HepG2 (cell line): ENCODE measurements around the gene TMEM258. TPM values are rescaled to one million over a fixed set of nuclear protein-coding genes. Genes with fewer than 3 reads are reported as not detected.
A peak's percentile ranks its signal among the peaks of the same experiment; 100 is the strongest.

Experiments used
- ARID2 ChIP-seq: sonication (generic); formaldehyde crosslinking; IDR thresholded peaks from 2 replicates; pipeline ENCODE4 v1.8.1; 2022; ENCODE audit warnings: mild to moderate bottlenecking, missing genetic modification reagents, borderline replicate concordance
- ARNTL ChIP-seq: sonication (generic); formaldehyde crosslinking; IDR thresholded peaks from 2 replicates; pipeline ENCODE4 v1.4.0; 2020; ENCODE audit warnings: mild to moderate bottlenecking, missing genetic modification reagents
- CBX1 ChIP-seq: IDR thresholded peaks from one replicate; pipeline ENCODE4 v1.6.1; 2016; ENCODE audit warnings: antibody characterized with exemption, low read depth
- ETS1 ChIP-seq: sonication (generic); formaldehyde crosslinking; IDR thresholded peaks from 2 replicates; pipeline ENCODE4 v1.4.0; 2020; ENCODE audit warnings: missing genetic modification reagents
- GTF3A ChIP-seq: sonication (generic); formaldehyde crosslinking; conservative IDR thresholded peaks from 2 replicates; pipeline ENCODE4 v1.4.0; 2020; ENCODE audit warnings: mild to moderate bottlenecking, missing genetic modification reagents
- HHEX ChIP-seq: IDR thresholded peaks from 2 replicates; pipeline ENCODE4 v1.6.1; 2016; ENCODE audit warnings: control low read depth
- HOXD1 ChIP-seq: sonication (generic); formaldehyde crosslinking; IDR thresholded peaks from 2 replicates; pipeline ENCODE4 v1.5.0; 2020; ENCODE audit warnings: missing genetic modification reagents
- ISL2 ChIP-seq: sonication (generic); formaldehyde crosslinking; IDR thresholded peaks from 2 replicates; pipeline ENCODE4 v1.5.0; 2020; ENCODE audit warnings: missing genetic modification reagents
- KLF12 ChIP-seq: sonication (generic); formaldehyde crosslinking; IDR thresholded peaks from 2 replicates; pipeline ENCODE4 v1.4.0; 2020; ENCODE audit warnings: missing genetic modification reagents, borderline replicate concordance
- NFE2 ChIP-seq: sonication (generic); formaldehyde crosslinking; IDR thresholded peaks from 2 replicates; pipeline ENCODE4 v1.4.0; 2020; ENCODE audit warnings: missing genetic modification reagents
- NR2F2 ChIP-seq: IDR thresholded peaks from 2 replicates; pipeline ENCODE4 v1.6.1; 2012; ENCODE audit warnings: low read depth, inconsistent platforms, borderline replicate concordance
- TAF1 ChIP-seq: sonication (generic); formaldehyde crosslinking; IDR thresholded peaks from 2 replicates; pipeline ENCODE4 v1.4.0; 2020; ENCODE audit warnings: missing genetic modification reagents
- TBX3 ChIP-seq: fragments of 450-650 bp; IDR thresholded peaks from 2 replicates; pipeline ENCODE4 v1.6.1; 2017; ENCODE audit warnings: antibody characterized with exemption, mild to moderate bottlenecking, inconsistent platforms, borderline replicate concordance
- ZNF678 ChIP-seq: sonication (generic); formaldehyde crosslinking; IDR thresholded peaks from 2 replicates; pipeline ENCODE4 v1.4.0; 2020; ENCODE audit warnings: mild to moderate bottlenecking, missing genetic modification reagents
- ZSCAN20 ChIP-seq: sonication (generic); formaldehyde crosslinking; IDR thresholded peaks from 2 replicates; pipeline ENCODE4 v1.4.0; 2020; ENCODE audit warnings: missing genetic modification reagents, mild to moderate bottlenecking, borderline replicate concordance
- polyA plus RNA-seq, 8 experiments: library from polyadenylated mRNA; depleted of rRNA in 3 of 8; stranded (reverse) in 7 of 8; unstranded in 1 of 8; fragments of >200 nt; fragmentation: Illumina TruSeq in 4 of 8; extraction: Trizol in 4 of 8; gene quantifications; 2 replicates each; pipeline versions ENCODE4 v1.2.1 to v1.2.3, GENCODE V29; 2011 to 2016; ENCODE audit warnings: low read depth in 4 of 8, missing spikeins in 1 of 8, mixed read lengths in 1 of 8; ENCODE audit not compliant: insufficient read depth in 1 of 8
- total RNA-seq, 5 experiments: library from RNA; depleted of rRNA; stranded (reverse); fragments of >200 nt; fragmentation: Illumina TruSeq; extraction: Trizol; gene quantifications; 2 replicates each; pipeline ENCODE4 v1.2.3, GENCODE V29; 2016; ENCODE audit warnings: low read depth in 1 of 5
- TF ChIP-seq, protein P1 (sequence below): fragments of 450-650 bp; IDR thresholded peaks from 2 replicates; pipeline ENCODE4 v1.6.1; 2016
- TF ChIP-seq, protein P2 (sequence below): sonication (generic); formaldehyde crosslinking; IDR thresholded peaks from 2 replicates; pipeline ENCODE4 v1.4.0; 2020; ENCODE audit warnings: missing genetic modification reagents, borderline replicate concordance
- TF ChIP-seq, protein P3 (sequence below): sonication (generic); formaldehyde crosslinking; IDR thresholded peaks from 2 replicates; pipeline ENCODE4 v1.4.0; 2020; ENCODE audit warnings: missing genetic modification reagents, mild to moderate bottlenecking, borderline replicate concordance
- TF ChIP-seq, protein P4 (sequence below): sonication (generic); formaldehyde crosslinking; IDR thresholded peaks from 2 replicates; pipeline ENCODE4 v1.5.1; 2020; ENCODE audit warnings: mild to moderate bottlenecking, missing genetic modification reagents, borderline replicate concordance

Gene TMEM258
- total and polyA plus RNA-seq, 2 of the 13 experiments (the other 11 are each of a cell fraction or from before 2014, with no cell fraction given), result 175 to 424 TPM

DNA sequence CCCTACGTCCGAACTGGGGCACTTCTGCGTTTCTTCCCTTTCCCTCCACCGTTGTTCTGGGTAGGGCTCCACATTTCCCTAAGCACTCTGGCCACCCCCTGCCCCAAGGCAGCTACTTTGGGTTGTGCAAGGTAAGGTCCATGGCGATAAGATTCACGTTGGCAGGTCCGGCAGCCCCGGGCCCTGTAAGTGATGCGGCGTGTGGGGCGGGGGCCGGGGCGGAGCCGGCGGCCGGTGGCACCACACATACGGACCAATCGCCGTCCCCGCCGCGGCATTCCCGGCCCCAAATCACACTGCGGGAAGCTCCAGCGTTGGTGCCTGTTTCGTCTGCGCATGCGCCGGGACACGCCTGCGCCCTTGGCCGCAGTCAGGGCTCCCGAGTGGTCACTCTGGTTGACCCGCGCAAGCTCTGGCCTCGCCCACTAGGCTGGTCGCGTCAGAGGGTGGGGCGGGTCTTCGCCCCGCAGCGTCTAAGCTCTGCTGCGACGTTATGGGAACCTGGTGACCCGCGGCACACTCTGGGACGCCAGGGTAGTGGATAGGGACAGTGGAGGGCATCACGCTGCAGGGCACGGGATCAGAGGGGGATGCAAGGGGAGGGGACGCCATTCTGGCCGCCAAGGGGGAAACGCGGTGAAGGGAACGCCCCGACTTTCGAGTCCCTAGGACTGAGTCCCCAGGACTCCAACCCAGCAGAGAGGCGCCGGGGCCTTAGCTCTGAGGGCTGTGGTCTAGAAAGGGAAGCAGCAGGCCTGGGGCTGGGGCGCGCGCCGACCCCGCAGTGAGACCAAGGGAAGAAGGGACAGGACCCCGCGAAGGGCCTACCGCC lies 22.8 kb upstream of the TMEM258 start (continued):
- TF ChIP-seq, protein P1, sequence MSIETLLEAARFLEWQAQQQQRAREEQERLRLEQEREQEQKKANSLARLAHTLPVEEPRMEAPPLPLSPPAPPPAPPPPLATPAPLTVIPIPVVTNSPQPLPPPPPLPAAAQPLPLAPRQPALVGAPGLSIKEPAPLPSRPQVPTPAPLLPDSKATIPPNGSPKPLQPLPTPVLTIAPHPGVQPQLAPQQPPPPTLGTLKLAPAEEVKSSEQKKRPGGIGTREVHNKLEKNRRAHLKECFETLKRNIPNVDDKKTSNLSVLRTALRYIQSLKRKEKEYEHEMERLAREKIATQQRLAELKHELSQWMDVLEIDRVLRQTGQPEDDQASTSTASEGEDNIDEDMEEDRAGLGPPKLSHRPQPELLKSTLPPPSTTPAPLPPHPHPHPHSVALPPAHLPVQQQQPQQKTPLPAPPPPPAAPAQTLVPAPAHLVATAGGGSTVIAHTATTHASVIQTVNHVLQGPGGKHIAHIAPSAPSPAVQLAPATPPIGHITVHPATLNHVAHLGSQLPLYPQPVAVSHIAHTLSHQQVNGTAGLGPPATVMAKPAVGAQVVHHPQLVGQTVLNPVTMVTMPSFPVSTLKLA, result peak; percentile 48
- TF ChIP-seq ISL2 (peak; percentile 37), NFE2 (CRISPR knock-in tag) (no peak), GTF3A (CRISPR knock-in tag) (no peak), ETS1 (CRISPR knock-in tag) (no peak), HHEX (CRISPR knock-in tag) (no peak), NR2F2 (no peak; the same call in 1 of the 2 replicates), HOXD1 (CRISPR knock-in tag) (peak; percentile 80; the same call in 1 of the 2 replicates), ZSCAN20 (CRISPR knock-in tag) (no peak; the same call in 1 of the 2 replicates), CBX1 (no peak), ZNF678 (no peak; the same call in 1 of the 2 replicates), TBX3 (no peak), TAF1 (CRISPR knock-in tag) (peak; percentile 95), ARNTL (CRISPR knock-in tag) (peak; percentile 63; the same call in 1 of the 2 replicates), KLF12 (peak; percentile 89; the same call in 1 of the 2 replicates), ARID2 (CRISPR knock-in tag) (no peak)
- TF ChIP-seq, protein P2, sequence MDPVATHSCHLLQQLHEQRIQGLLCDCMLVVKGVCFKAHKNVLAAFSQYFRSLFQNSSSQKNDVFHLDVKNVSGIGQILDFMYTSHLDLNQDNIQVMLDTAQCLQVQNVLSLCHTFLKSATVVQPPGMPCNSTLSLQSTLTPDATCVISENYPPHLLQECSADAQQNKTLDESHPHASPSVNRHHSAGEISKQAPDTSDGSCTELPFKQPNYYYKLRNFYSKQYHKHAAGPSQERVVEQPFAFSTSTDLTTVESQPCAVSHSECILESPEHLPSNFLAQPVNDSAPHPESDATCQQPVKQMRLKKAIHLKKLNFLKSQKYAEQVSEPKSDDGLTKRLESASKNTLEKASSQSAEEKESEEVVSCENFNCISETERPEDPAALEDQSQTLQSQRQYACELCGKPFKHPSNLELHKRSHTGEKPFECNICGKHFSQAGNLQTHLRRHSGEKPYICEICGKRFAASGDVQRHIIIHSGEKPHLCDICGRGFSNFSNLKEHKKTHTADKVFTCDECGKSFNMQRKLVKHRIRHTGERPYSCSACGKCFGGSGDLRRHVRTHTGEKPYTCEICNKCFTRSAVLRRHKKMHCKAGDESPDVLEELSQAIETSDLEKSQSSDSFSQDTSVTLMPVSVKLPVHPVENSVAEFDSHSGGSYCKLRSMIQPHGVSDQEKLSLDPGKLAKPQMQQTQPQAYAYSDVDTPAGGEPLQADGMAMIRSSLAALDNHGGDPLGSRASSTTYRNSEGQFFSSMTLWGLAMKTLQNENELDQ (CRISPR knock-in tag), result no peak
- TF ChIP-seq, protein P3, sequence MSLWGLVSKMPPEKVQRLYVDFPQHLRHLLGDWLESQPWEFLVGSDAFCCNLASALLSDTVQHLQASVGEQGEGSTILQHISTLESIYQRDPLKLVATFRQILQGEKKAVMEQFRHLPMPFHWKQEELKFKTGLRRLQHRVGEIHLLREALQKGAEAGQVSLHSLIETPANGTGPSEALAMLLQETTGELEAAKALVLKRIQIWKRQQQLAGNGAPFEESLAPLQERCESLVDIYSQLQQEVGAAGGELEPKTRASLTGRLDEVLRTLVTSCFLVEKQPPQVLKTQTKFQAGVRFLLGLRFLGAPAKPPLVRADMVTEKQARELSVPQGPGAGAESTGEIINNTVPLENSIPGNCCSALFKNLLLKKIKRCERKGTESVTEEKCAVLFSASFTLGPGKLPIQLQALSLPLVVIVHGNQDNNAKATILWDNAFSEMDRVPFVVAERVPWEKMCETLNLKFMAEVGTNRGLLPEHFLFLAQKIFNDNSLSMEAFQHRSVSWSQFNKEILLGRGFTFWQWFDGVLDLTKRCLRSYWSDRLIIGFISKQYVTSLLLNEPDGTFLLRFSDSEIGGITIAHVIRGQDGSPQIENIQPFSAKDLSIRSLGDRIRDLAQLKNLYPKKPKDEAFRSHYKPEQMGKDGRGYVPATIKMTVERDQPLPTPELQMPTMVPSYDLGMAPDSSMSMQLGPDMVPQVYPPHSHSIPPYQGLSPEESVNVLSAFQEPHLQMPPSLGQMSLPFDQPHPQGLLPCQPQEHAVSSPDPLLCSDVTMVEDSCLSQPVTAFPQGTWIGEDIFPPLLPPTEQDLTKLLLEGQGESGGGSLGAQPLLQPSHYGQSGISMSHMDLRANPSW (CRISPR knock-in tag), result peak; percentile 70
- TF ChIP-seq, protein P4, sequence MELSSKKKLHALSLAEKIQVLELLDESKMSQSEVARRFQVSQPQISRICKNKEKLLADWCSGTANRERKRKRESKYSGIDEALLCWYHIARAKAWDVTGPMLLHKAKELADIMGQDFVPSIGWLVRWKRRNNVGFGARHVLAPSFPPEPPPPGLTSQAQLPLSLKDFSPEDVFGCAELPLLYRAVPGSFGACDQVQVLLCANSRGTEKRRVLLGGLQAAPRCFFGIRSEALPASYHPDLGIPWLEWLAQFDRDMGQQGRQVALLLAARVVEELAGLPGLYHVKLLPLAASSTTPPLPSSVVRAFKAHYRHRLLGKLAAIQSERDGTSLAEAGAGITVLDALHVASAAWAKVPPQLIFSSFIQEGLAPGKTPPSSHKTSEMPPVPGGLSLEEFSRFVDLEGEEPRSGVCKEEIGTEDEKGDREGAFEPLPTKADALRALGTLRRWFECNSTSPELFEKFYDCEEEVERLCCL (CRISPR knock-in tag), result peak; percentile 77; the same call in 1 of the 2 replicates
